SK-N-SH (cell line): ENCODE measurements around the gene SHISA5.

ENCODE experiments used
- CTCF ChIP-seq: fragments of 200-600 bp; sonication (generic); IDR thresholded peaks from 2 replicates; pipeline ENCODE4 v1.6.1; 2017; ENCODE audit warnings: antibody characterized with exemption, mild to moderate bottlenecking, moderate library complexity
- ELF1 ChIP-seq: IDR thresholded peaks from 2 replicates; pipeline ENCODE4 v1.4.0; 2012
- EP300 ChIP-seq, 2 experiments: IDR thresholded peaks; 2 replicates each; pipeline versions ENCODE4 v1.4.0 to v1.6.1; 2012; ENCODE audit warnings: borderline replicate concordance in 1 of 2, low read depth in 1 of 2, low read length in 1 of 2
- EZH2phosphoT487 ChIP-seq: fragments of 200-600 bp; sonication (generic); IDR thresholded peaks from 2 replicates; pipeline ENCODE4 v1.6.1; 2017; ENCODE audit warnings: low read depth, mixed run types, mild to moderate bottlenecking, antibody characterized with exemption, moderate library complexity, borderline replicate concordance
- FOXM1 ChIP-seq: IDR thresholded peaks from 2 replicates; pipeline ENCODE4 v1.4.0; 2012; ENCODE audit warnings: low read depth, mild to moderate bottlenecking
- MAX ChIP-seq: IDR thresholded peaks from 2 replicates; pipeline ENCODE4 v1.4.0; 2012; ENCODE audit warnings: low read depth
- MXI1 ChIP-seq: IDR thresholded peaks from 2 replicates; pipeline ENCODE4 v1.6.1; 2012; ENCODE audit warnings: mild to moderate bottlenecking, low read depth, low read length, improper control_type of control experiment
- POLR2AphosphoS5 ChIP-seq: IDR thresholded peaks from 2 replicates; pipeline ENCODE4 v1.6.1; 2012; ENCODE audit warnings: low read depth, low read length
- TAF1 ChIP-seq: IDR thresholded peaks from 2 replicates; pipeline ENCODE4 v1.6.1; 2012; ENCODE audit warnings: low read depth, mild to moderate bottlenecking, low read length, moderate library complexity, borderline replicate concordance

- no peak for TF ChIP-seq EP300 (IDR thresholded peaks at IDR 0.05; ENCODE audit: borderline replicate concordance in 1 of 2, low read depth in 1 of 2, low read length in 1 of 2)
- TF ChIP-seq CTCF, result no peak
- no peak for TF ChIP-seq MAX
- no peak for TF ChIP-seq ELF1
- TF ChIP-seq TAF1, result no peak
- no peak for TF ChIP-seq MXI1
- no peak for TF ChIP-seq POLR2AphosphoS5
- TF ChIP-seq FOXM1, result no peak
- TF ChIP-seq EZH2phosphoT487, result no peak
Measured at GRCh38 chr3:48456456-48456855, 47.5 kb downstream of the SHISA5 start.
